AG09309 (cell line): ENCODE data around the gene CHRNB2.

Experiments used
- DNase-seq: peaks from one replicate; pipeline ENCODE4 v3.0.0-alpha.2; 2010; ENCODE audit warnings: low read depth
- H3K4me3 ChIP-seq: 2 replicates; pipeline ENCODE4 v1.5.1; 2011; ENCODE audit warnings: mild to moderate bottlenecking, low read depth, low read length, moderate library complexity; ENCODE audit not compliant: control insufficient read depth
- CTCF ChIP-seq: IDR thresholded peaks from 2 replicates; pipeline ENCODE4 v1.5.1; 2011; ENCODE audit warnings: mild to moderate bottlenecking, low read depth, low read length, inconsistent platforms; ENCODE audit not compliant: insufficient read depth, control insufficient read depth; ENCODE audit errors: missing control alignments

The CHRNB2 gene

GRCh38 chr1:154558720-154559465, 8.7 kb upstream of the CHRNB2 start:
- peak; percentile 93 for DNase-seq
- peak overlapping the region; percentile 60 for H3K4me3 ChIP-seq
- no peak for TF ChIP-seq CTCF

GRCh38 chr1:154559466-154560044, 8.0 kb upstream of the CHRNB2 start:
- TF ChIP-seq CTCF = peak; percentile 94
- H3K4me3 ChIP-seq = peak overlapping the region; percentile 60
- DNase-seq = peak; percentile 82

GRCh38 chr1:154565876-154566275, 1.7 kb upstream of the CHRNB2 start:
- no peak for TF ChIP-seq CTCF
- H3K4me3 ChIP-seq = no peak overlapping the region
- no peak for DNase-seq

GRCh38 chr1:154568157-154568815, 708 bp downstream of the CHRNB2 start:
- no peak for TF ChIP-seq CTCF
- DNase-seq = no peak
- H3K4me3 ChIP-seq = peak overlapping the region; percentile 15

DNA sequence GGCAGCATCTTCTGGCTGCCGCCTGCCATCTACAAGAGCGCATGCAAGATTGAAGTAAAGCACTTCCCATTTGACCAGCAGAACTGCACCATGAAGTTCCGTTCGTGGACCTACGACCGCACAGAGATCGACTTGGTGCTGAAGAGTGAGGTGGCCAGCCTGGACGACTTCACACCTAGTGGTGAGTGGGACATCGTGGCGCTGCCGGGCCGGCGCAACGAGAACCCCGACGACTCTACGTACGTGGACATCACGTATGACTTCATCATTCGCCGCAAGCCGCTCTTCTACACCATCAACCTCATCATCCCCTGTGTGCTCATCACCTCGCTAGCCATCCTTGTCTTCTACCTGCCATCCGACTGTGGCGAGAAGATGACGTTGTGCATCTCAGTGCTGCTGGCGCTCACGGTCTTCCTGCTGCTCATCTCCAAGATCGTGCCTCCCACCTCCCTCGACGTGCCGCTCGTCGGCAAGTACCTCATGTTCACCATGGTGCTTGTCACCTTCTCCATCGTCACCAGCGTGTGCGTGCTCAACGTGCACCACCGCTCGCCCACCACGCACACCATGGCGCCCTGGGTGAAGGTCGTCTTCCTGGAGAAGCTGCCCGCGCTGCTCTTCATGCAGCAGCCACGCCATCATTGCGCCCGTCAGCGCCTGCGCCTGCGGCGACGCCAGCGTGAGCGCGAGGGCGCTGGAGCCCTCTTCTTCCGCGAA, 3.8 kb downstream of the CHRNB2 start:
- no peak overlapping the region for H3K4me3 ChIP-seq
- DNase-seq = no peak
- TF ChIP-seq CTCF = no peak

DNA sequence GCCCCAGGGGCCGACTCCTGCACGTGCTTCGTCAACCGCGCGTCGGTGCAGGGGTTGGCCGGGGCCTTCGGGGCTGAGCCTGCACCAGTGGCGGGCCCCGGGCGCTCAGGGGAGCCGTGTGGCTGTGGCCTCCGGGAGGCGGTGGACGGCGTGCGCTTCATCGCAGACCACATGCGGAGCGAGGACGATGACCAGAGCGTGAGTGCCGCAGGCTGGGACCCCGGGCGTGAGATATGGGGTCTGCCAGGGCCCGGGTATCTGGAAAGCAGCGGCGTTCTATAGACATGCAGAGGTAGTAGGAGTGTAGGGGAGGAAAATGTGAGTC, 4.3 kb downstream of the CHRNB2 start:
- no peak for DNase-seq
- no peak overlapping the region for H3K4me3 ChIP-seq
- no peak for TF ChIP-seq CTCF
